HCT116 (cell line): ENCODE data around the gene ERAP2. TPM values are rescaled to one million over a fixed set of nuclear protein-coding genes. Genes with fewer than 3 reads are reported as not detected.

Experiments used
- ATAC-seq: fragments of 200-7000 bp; cut with Tn5 transposase; 2 replicates; pipeline ENCODE4 v1.9.1; 2020; ENCODE audit warnings: mild to moderate bottlenecking, moderate library complexity
- BruUV-seq: library from RNA; stranded (reverse); fragments of 400-500 nt; replicated peaks from 2 replicates; lab custom pipeline; 2021; lab: Mats Ljungman, UMichigan
- CTCF ChIA-PET: fragments of 300-600 bp; sonication (Branson Sonifier 250); formaldehyde crosslinking; loops from one replicate; lab custom pipeline; 2021; ENCODE audit warnings: antibody characterized with exemption; lab: Charles Lee
- POLR2A ChIA-PET: fragments of 300-600, 350-600 bp; sonication (Branson Sonifier 250); formaldehyde crosslinking; loops from one replicate; lab custom pipeline; 2021; ENCODE audit warnings: antibody characterized with exemption; lab: Charles Lee
- RAD21 ChIA-PET, 2 experiments: fragments of 300-600 bp; sonication (Branson Sonifier 250); formaldehyde crosslinking; loops; one replicate each; lab custom pipeline; 2023; ENCODE audit warnings: low total read pairs in 2 of 2; ENCODE audit not compliant: uncharacterized antibody in 2 of 2, unreplicated experiment in 2 of 2, low non-redundant PET in 1 of 2; lab: Charles Lee
- DNase-seq: peaks from one replicate; pipeline ENCODE4 v3.0.0-alpha.2; 2010; ENCODE audit warnings: low read depth, low spot score
- H2AFZ ChIP-seq: fragments of 200-600 bp; shearing (Covaris generic), sonication (generic); 2 replicates; pipeline ENCODE4 v1.6.1; 2017; ENCODE audit warnings: low read depth, mixed run types, mixed read lengths, antibody characterized with exemption, low read length; ENCODE audit not compliant: poor library complexity, severe bottlenecking
- H3K27ac ChIP-seq: 2 replicates; pipeline ENCODE4 v1.5.1; 2012; ENCODE audit warnings: low read depth, low read length
- H3K27me3 ChIP-seq: fragments of 200-600 bp; sonication (generic); 2 replicates; pipeline ENCODE4 v1.6.1; 2016; ENCODE audit warnings: mixed run types, low read length, mixed read lengths; ENCODE audit not compliant: insufficient read depth
- H3K36me3 ChIP-seq, 2 experiments: fragments of 200-500 bp in 1 of 2; fragments of 200-600 bp in 1 of 2; sonication (Bioruptor generic) in 1 of 2; sonication (generic) in 1 of 2; 2 replicates each; pipeline versions ENCODE4 v1.5.1 to v1.6.1; 2014 to 2016; ENCODE audit warnings: low read length in 2 of 2, inconsistent platforms in 1 of 2, mixed read lengths in 1 of 2, mixed run types in 1 of 2; ENCODE audit not compliant: insufficient read depth in 2 of 2, control insufficient read depth in 1 of 2
- H3K4me1 ChIP-seq, 2 experiments: fragments of 200-600 bp in 1 of 2; sonication (generic) in 1 of 2; 2 replicates each; pipeline versions ENCODE4 v1.5.1 to v1.6.1; 2012 to 2017; ENCODE audit warnings: low read length in 2 of 2, inconsistent platforms in 1 of 2, mild to moderate bottlenecking in 1 of 2, mixed read lengths in 1 of 2, mixed run types in 1 of 2, moderate library complexity in 1 of 2; ENCODE audit not compliant: insufficient read depth in 2 of 2, control insufficient read depth in 1 of 2
- H3K4me2 ChIP-seq: fragments of 200-600 bp; sonication (generic); 2 replicates; pipeline ENCODE4 v1.6.1; 2017; ENCODE audit warnings: mixed run types, low read length, mixed read lengths
- H3K4me3 ChIP-seq, 2 experiments: fragments of 200-600 bp in 1 of 2; sonication (generic) in 1 of 2; replicated peaks in 1 of 2; 2 replicates each; pipeline ENCODE4 v1.5.1; 2011 to 2016; ENCODE audit warnings: low read length in 2 of 2, control low read depth in 1 of 2, low read depth in 1 of 2, mild to moderate bottlenecking in 1 of 2, mixed read lengths in 1 of 2, mixed run types in 1 of 2
- H3K79me2 ChIP-seq: fragments of 200-600 bp; sonication (generic); 2 replicates; pipeline ENCODE4 v1.6.1; 2017; ENCODE audit warnings: mild to moderate bottlenecking, mixed run types, low read length, moderate library complexity, mixed read lengths; ENCODE audit not compliant: insufficient read depth
- H3K9ac ChIP-seq: fragments of 200-600 bp; sonication (generic); 2 replicates; pipeline ENCODE4 v1.6.1; 2016; ENCODE audit warnings: low read length, mixed read lengths
- H3K9me2 ChIP-seq: fragments of 200-600 bp; sonication (generic), shearing (Covaris generic); 2 replicates; pipeline ENCODE4 v1.6.1; 2017; ENCODE audit warnings: mixed run types, mild to moderate bottlenecking, moderate library complexity; ENCODE audit not compliant: insufficient read depth
- H3K9me3 ChIP-seq, 2 experiments: fragments of 200-500 bp in 1 of 2; fragments of 200-600 bp in 1 of 2; sonication (Bioruptor generic) in 1 of 2; sonication (generic) in 1 of 2; 2 replicates each; pipeline ENCODE4 v1.6.1; 2014 to 2017; ENCODE audit warnings: low read length in 2 of 2, mixed read lengths in 2 of 2, inconsistent platforms in 1 of 2, low read depth in 1 of 2, mild to moderate bottlenecking in 1 of 2, mixed run types in 1 of 2, moderate library complexity in 1 of 2; ENCODE audit not compliant: control insufficient read depth in 1 of 2, insufficient read depth in 1 of 2
- H4K20me1 ChIP-seq: fragments of 200-600 bp; sonication (generic), shearing (Covaris generic); 2 replicates; pipeline ENCODE4 v1.6.1; 2017; ENCODE audit warnings: mixed run types, mild to moderate bottlenecking, moderate library complexity; ENCODE audit not compliant: insufficient read depth
- ATF3 ChIP-seq: IDR thresholded peaks from 2 replicates; pipeline ENCODE4 v1.6.1; 2012
- CBX3 ChIP-seq: IDR thresholded peaks from 2 replicates; pipeline ENCODE4 v1.6.1; 2012; ENCODE audit warnings: low read depth
- CEBPB ChIP-seq: IDR thresholded peaks from 2 replicates; pipeline ENCODE4 v1.6.1; 2012; ENCODE audit warnings: low read depth
- CTCF ChIP-seq, 3 experiments: fragments of 200-600 bp in 1 of 3; sonication (generic) in 1 of 3; IDR thresholded peaks in 2 of 3; conservative IDR thresholded peaks in 1 of 3; 2 replicates each; pipeline ENCODE4 v1.5.1; 2012 to 2017; ENCODE audit warnings: low read depth in 2 of 3, low read length in 2 of 3, antibody characterized with exemption in 1 of 3, borderline replicate concordance in 1 of 3, control low read depth in 1 of 3, mild to moderate bottlenecking in 1 of 3, mixed read lengths in 1 of 3, mixed run types in 1 of 3, moderate library complexity in 1 of 3; ENCODE audit not compliant: insufficient read depth in 1 of 3
- EGR1 ChIP-seq: IDR thresholded peaks from 2 replicates; pipeline ENCODE4 v1.6.1; 2012; ENCODE audit warnings: low read depth
- ELF1 ChIP-seq: IDR thresholded peaks from 2 replicates; pipeline ENCODE4 v1.6.1; 2012; ENCODE audit warnings: low read depth, borderline replicate concordance
- EZH2 ChIP-seq: fragments of 200-600 bp; sonication (generic); IDR thresholded peaks from 2 replicates; pipeline ENCODE4 v1.6.1; 2017; ENCODE audit warnings: antibody characterized with exemption, mixed run types
- EZH2phosphoT487 ChIP-seq: fragments of 200-600 bp; IDR thresholded peaks from 2 replicates; pipeline ENCODE4 v1.6.1; 2018; ENCODE audit warnings: antibody characterized with exemption, borderline replicate concordance
- FOSL1 ChIP-seq: IDR thresholded peaks from 2 replicates; pipeline ENCODE4 v1.6.1; 2012; ENCODE audit warnings: low read depth
- MAX ChIP-seq: IDR thresholded peaks from 2 replicates; pipeline ENCODE4 v1.6.1; 2012
- POLR2A ChIP-seq: IDR thresholded peaks from 2 replicates; pipeline ENCODE4 v1.7.0; 2011; ENCODE audit warnings: borderline replicate concordance; ENCODE audit not compliant: insufficient read depth, insufficient read length; ENCODE audit errors: extremely low read depth
- REST ChIP-seq: IDR thresholded peaks from 2 replicates; pipeline ENCODE4 v1.6.1; 2012; ENCODE audit warnings: low read depth
- SRF ChIP-seq: IDR thresholded peaks from 2 replicates; pipeline ENCODE4 v1.6.1; 2012; ENCODE audit warnings: low read depth
- YY1 ChIP-seq: IDR thresholded peaks from 2 replicates; pipeline ENCODE4 v1.6.1; 2011; ENCODE audit warnings: low read length, low read depth, moderate library complexity, mild to moderate bottlenecking; ENCODE audit not compliant: insufficient replicate concordance; ENCODE audit errors: extremely low read depth
- ZBTB33 ChIP-seq: IDR thresholded peaks from 2 replicates; pipeline ENCODE4 v1.6.1; 2011; ENCODE audit warnings: mild to moderate bottlenecking, low read length, moderate library complexity; ENCODE audit not compliant: insufficient replicate concordance; ENCODE audit errors: extremely low read depth
- ZFX ChIP-seq: fragments of 450-650 bp; IDR thresholded peaks from 2 replicates; pipeline ENCODE4 v1.6.1; 2017
- ZNF274 ChIP-seq: fragments of 200-500 bp; sonication (Bioruptor generic); IDR thresholded peaks from 2 replicates; pipeline ENCODE4 v1.6.1; 2014; ENCODE audit warnings: mild to moderate bottlenecking, low read depth, low read length, inconsistent platforms
- intact Hi-C: fragments of 100-400 bp; cut with micrococcal nuclease; formaldehyde crosslinking; loops from 2 replicates; pipeline ENCODE4 v1.10.0; 2022
- total RNA-seq: library from RNA; stranded (reverse); gene quantifications from one replicate; pipeline ENCODE4 v1.2.1, GENCODE V29; 2021; ENCODE audit not compliant: unreplicated experiment

The ERAP2 gene
- total RNA-seq, 1 experiment from 2014 or later = 2.2 TPM

- CTCF ChIA-PET = no interaction called here
- intact Hi-C loops = no loop called here
- POLR2A ChIA-PET = no interaction called here
- ATAC-seq (no peak), DNase-seq (no peak)
- H3K4me2 ChIP-seq = no peak overlapping the region
- no peaks in the 10 kb centered on the region for H3K9me3 ChIP-seq
- H3K4me1 ChIP-seq = peaks cover 9 to 12% of the 10 kb centered on the region in 2 experiments
- no peak for TF ChIP-seq YY1
- TF ChIP-seq MAX = no peak
- TF ChIP-seq CTCF (IDR thresholded peaks at IDR 0.05 in 2 of 3, conservative IDR thresholded peaks at IDR 0.05 in 1 of 3; ENCODE audit: borderline replicate concordance in 1 of 3, insufficient read depth in 1 of 3, low read depth in 2 of 3, low read length in 2 of 3) = no peak
- TF ChIP-seq POLR2A = no peak
- TF ChIP-seq REST = no peak
- no peak for TF ChIP-seq ZFX
- no peak for TF ChIP-seq ELF1
- no peak for TF ChIP-seq ZBTB33
- TF ChIP-seq EGR1 = no peak
- TF ChIP-seq ATF3 = no peak
- TF ChIP-seq CBX3 = no peak
- no peak for TF ChIP-seq EZH2
- no peak for TF ChIP-seq SRF
- no peak for TF ChIP-seq ZNF274
- TF ChIP-seq EZH2phosphoT487 = no peak
- no peak for TF ChIP-seq CEBPB
- TF ChIP-seq FOSL1 = no peak
- no peak overlapping the region for H3K27ac ChIP-seq
- no peaks in the 10 kb centered on the region for H3K36me3 ChIP-seq
- H4K20me1 ChIP-seq = no peaks in the 10 kb centered on the region
- no TSS peak for BruUV-seq
- H3K9ac ChIP-seq = no peak overlapping the region
- H3K79me2 ChIP-seq = peaks cover 9% of the 10 kb centered on the region
- H3K4me3 ChIP-seq = no peak overlapping the region
- H3K9me2 ChIP-seq = peaks cover 3% of the 10 kb centered on the region; the same call in 1 of the 2 replicates
- H3K27me3 ChIP-seq = no peaks in the 10 kb centered on the region
- RAD21 ChIA-PET = no interaction called here
- H2AFZ ChIP-seq = no peak overlapping the region
Observed at GRCh38 chr5:96963267-96963666, 87.0 kb downstream of the ERAP2 start.
